Measurements from ENCODE around the gene ZNF32.
"Not testable (repeated sequence)": the region's sequence is repeated elsewhere in the genome, so short reads cannot be mapped to it uniquely, and the experiment has no call there.

The ZNF32 gene

DNA sequence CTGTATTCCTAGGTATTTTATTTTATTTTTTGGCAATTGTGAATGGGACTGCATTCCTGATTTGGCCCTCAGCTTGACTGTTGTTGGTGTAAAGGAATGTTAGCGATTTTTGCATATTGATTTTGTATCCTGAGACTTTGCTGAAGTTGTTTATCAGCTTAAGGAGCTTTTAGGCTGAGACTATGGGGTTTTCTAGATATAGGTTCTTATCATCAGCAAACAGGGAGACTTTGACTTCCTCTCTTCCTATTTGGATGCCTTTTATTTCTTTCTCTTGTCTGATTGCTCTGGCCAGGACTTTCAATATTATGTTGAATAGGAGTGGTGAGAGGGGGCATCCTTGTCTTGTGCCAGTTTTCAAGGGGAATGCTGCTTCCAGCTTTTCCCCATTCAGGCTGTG is 12.9 kb downstream of the ZNF32 start:
- DNase-seq, result not testable (repeated sequence)

DNA sequence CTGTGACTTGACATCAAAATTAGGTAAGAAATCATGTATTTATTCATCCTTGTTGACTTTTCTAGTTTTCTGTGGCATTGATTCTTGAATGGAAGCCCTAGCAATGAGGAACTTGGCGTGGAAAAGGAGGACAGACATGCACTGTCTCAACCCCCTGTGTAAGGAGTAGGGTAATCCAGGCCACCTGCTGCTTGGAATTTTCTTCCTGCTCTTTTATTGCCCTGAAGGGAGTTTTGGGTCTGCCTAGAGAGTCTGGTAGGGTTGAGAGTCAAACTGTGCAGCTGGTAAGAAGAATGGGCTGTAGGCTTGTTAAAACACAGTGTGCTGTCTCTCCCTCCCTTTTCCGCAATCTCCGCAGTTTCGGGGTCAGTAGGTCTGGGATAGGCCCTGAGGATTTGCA is 19.7 kb downstream of the ZNF32 start:
- DNase-seq, result no peak

DNA sequence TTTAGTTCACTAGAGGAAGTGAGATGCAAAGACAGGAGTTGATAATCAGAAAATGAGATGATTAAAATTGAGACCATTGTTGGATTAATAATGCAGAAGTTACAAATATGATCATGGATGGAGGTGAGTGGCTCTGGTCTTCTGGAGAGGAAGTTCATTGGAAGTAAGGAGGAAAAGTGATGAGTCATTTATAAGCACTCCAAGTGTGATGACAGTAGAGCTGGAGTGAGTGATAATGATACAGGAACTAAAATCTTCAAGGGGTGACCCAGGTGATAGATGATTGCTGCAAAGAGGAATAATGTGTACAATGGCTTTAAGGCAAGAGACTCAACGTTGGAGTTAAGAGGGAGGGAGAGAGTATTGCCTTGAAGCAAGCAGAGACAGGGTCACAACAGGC is 20.7 kb downstream of the ZNF32 start:
- DNase-seq, result no peak

DNA sequence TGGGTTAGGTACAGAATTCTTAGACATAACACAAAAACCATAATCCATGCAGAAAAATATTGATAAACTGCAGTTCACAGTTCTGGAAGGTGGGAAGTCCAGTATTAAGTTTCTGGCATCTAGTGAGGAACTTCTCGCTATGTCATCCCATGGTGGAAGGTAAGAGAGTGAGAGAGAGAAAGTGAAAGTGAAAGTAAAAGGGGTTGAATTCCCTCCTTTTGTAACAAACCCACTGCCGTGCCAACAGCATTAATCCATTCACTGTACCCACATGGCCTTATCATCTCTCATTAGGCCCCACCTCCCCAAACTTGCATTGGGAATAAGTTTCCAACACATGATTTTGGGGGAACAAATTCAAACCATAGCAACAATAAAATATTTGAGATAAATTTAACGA is 25.3 kb downstream of the ZNF32 start:
- no peak for DNase-seq

DNA sequence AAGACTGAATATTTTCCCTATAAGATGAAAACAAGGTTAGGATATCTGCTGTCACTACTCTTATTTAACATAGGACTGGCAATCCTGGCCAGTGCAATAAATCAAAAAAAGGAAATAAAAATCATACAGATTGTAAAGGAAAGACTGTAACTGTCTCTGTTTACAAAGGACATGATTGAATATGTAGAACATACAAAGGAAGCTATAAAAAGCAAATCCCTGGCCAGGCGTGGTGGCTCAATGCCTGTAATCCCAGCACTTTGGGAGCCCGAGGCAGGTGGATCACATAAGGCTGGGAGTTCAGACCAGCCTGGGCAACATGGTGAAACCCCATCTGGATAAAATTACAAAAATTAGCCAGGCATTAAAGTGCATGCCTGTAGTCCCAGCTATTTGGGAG is 26.6 kb downstream of the ZNF32 start:
- no peak for DNase-seq

DNA sequence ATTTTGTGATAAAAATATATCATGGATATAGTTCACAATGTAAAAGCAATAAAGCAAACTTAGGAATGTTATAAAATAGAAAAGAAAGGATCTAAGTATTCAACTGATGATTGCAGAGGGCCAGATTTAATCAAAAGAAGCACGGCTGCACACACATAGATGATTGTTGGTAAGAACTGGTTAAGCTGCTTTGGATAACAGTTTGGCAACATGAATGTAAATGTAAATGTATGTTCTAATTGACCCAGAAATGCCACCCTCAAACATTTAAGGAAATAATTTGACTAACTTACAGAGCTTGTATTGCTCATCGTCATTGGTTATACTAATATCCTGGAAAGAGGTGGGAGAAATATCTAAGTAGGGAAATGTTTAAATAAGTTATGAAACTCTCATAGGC is 29.3 kb downstream of the ZNF32 start:
- no peak for DNase-seq

DNA sequence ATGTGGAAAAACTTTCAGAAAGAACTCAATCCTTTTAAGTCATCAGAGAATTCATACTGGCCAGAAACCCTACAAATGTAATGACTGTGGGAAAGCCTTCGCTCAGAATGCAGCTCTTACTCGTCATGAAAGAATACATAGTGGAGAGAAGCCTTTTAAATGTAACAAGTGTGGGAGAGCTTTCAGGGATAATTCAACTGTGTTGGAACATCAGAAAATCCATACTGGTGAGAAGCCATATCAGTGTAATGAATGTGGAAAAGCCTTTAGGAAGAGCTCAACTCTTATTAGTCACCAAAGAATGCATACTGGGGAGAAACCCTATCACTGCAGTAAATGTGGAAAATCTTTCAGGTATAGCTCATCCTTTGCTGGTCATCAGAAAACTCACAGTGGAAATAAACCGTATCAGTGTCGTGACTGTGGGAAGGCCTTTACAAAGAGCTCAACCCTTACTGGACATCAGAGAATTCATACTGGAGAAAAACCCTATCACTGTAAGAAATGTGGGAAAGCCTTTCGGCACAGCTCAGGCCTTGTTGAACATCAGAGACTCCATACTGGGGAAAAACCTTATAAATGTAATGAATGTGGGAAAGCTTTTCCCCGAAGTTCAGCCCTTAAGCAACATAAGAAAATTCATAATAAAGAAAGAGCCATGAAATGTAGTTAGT is 31.8 kb downstream of the ZNF32 start:
- no peak for DNase-seq

DNA sequence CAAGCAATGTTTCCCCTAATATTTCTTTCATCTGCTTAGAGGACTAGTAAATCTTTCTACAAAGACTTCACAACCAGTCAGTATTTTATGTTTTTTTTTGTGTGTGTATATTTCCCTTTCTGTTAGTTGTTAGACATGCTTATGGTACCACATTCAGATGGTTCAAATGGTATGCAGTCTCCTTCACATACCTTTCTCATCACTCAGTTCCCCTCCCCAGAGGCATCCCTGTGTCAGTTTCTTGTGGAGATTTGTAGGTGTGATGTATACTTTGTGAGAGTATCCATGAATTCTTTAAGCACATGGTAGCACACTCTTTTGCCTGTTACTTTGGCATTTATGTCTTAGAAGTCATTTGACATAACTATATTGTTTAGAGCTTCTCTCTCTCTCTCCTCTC is 38.0 kb downstream of the ZNF32 start:
- DNase-seq, result no peak

DNA sequence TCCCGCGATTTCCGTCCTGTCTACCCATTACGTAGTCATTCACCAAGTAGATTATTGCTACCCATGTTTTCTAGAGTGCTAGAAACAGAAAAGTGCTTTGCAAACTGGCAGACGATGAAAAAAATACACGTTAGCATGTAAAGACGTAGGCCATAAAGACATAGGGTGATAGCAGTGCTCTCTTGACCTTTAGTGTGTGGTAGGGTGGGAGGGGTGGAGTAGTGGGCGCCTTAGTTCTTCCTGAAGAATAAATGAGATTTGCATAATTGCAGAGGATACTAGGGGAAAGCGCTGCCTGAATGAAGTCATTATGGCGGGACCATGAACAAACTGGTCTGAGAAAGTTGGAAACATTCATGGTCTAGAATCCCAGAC is 41.5 kb downstream of the ZNF32 start:
- no peak for DNase-seq

DNA sequence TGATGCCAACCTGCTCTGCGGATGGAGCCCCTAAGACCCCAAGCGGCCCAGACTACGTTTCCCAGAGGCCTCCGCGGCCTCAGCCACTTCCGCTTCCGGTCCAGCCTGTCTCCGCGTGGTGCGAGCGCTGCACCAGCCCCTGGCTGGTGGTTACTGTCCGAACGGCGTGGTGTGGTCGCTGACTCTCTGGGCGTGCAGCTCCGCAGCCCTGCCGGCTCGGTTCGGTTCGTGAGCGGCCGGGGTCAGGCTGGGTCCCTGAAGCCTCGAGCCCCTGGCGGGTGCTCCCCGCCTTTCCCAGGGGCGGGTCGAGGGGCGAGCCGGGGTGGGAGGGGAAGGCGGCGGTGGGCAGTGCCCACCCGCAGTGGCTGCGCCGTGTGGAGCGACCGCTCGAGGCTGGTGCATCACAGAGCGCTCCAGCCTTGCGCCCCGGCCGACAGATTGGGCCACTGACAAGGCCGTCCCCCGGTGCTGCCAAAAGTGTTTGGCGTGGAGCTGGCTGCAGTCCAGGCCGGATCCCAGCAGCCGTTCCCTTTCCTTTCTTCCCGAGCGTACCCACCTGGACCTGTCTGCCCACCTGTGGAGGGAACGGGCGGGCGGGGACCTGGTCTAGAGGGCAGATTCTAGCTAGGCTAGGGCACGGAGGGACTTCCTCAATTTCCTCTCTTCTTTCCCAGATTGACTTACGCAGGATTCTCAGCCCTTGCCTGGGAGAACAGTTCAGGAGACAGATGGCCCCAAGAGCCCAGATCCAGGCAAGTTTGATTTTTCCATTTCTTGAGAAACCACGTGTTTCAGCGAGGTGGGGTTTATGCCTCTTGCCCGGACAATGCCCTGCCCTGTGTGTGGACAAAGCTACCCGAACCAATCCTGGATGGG is 42.1 kb downstream of the ZNF32 start, which contains the start of gene ZNF485:
Gene ZNF485, plus strand, starts transcription at position 116 of the 876 bp plus-strand sequence. Its CDS starts 613 bp downstream, at position 729.
- peak in 56 of 58 donors; percentile 20 to 84 (median 62) for DNase-seq

DNA sequence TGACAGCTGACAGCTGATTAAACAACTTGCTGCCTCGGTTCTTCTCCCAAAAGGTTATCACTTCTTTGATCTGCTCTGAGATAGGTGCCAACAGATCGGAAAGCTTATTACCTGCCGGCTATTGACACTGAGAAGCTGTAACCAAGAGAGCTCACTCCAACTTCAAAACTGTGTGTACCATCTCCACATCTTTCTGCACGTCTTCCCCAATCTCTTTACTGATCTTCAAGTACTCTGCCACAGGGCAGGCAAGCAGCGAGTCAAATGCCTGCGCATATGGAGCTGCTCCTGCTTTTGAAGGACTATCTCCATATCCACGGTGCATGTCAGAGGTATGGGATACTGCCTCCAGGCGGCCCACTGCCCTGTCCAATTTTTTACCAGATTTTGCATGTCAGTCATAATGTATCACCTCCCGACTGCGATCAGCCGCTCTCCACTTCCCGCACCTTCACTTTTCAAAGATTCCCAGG is 42.8 kb downstream of the ZNF32 start:
- DNase-seq, result no peak

DNA sequence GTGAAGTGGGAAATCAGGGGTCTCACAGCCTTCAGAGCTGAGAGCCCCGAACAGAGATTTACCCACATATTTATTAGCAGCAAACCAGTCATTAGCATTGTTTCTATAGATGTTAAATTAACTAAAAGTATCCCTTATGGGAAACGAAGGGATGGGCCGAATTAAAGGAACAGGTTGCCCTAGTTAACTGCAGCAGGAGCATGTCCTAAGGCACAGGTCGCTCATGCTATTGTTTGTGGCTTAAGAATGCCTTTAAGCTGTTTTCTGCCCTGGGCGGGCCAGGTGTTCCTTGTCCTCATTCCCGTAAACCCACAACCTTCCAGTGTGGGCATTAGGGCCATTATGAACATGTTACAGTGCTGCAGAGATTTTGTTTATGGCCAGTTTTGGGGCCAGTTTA is 47.1 kb downstream of the ZNF32 start:
- not testable (repeated sequence) for DNase-seq

DNA sequence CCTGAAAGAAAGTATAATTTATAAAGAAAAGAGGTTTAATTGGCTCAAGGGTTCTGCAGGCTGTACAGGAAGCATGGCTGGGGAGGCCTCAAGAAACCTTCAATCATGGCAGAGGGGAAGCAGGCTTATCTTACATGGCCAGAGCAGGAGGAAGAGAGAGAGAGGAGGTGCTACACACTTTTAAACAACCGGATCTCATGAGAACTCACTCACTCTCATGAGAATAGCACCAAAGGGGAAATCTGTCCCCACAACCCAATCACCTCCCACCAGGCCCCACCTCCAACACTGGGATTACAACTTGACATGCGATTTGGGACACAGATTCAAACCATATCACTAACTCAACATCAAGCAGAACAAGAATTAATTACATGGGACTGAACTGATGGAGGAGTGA is 49.3 kb downstream of the ZNF32 start:
- no peak for DNase-seq

DNA sequence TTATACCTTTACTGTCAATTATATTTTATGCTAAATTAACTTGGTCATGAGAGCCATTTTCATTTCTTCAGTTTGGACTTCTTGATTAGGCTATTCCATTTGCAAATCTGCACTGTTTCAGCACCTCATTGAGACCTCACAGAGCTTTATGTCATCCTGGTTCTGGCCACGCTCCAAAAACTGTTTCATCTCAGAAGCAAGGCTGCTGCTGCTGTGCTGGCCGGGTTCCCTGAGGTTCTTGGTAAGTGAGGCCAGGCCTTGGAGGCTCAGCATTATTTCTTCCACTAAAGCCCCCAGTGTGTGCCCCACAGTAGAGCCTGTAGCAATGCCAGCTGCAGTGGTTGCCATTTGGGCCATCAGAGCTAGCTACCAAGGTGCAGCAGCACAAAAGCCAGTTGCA is 50.2 kb downstream of the ZNF32 start:
- DNase-seq, result no peak

DNA sequence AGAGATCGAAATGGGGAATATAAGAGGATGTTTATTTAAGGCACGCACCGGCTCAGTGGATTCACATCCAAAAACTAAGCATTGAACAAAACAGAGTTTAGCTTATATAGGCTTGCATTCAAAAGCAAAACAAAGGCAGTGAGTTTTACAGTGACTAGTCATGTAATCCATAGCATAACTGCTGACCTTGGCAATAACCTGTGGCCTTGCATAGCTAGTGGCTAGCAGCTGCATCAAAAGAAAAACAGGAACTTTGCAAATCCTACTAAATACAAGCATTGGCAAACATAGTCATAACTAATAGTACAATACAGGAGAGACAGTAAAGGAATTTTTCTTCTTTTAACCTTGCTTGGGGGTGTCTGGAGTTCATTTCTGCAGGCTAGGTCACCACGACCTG is 52.1 kb downstream of the ZNF32 start:
- DNase-seq, result no peak

DNA sequence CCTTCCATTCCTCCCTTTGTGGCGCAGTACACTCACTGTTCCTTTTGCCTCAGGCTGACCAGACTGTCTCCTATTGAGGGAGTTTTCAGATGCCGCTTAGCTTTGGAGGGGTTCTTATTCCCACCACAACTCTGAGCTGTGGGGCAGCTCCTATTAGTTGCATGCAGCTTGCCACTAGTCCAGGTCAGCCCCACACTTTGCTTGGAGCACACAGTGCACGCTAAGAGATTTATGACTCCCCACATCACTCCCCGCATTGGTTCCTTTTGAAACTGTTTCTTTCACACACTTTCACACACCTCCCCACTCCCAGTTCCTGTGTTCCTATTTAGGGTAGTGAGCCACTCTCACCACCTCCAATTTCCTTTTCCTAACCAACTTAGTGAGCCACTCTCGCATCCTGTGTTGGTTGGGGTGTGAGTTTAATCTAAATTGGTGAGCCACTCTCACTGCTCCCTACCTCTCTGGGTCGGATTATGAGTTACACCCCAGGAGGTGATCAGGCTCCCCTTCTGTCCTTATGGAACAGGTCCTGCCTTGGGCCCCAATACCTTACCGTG is 52.9 kb downstream of the ZNF32 start:
- DNase-seq, result no peak

DNA sequence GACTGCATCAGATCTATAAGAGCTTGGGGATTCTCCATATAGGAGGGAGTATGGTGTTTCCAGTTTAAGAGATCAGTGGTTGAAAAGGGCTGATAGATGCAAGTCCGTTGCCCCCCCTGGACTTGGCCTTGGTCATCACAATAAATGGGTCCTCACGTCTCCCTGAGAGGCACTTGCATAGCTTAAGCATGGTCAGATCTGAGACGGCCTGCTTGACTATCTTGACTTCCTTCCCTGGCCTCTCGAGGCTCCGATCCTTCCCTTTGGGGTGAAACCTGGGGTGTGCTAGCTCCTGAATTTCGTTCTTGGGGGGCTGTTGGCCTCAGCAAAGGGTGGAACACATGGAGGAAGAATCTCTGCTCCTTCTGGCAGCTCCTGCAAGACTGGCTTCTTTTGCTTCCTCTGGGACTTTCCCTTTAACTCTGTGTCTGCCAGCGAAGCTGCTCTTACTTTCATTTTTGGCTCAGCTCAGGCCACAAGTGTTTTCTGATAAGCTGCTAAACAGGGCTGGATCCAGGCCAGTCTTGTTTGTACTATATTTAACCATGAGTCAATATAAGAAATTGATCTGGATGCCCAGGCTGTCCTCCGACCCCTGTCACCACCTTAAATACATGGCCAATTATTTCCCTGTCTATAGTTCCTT is 53.6 kb downstream of the ZNF32 start:
- DNase-seq, result no peak
